Fibroblast of pulmonary artery (primary cell): ENCODE data around the gene SIPA1L3.

Source experiments
- DNase-seq: peaks from one replicate; pipeline ENCODE4 v3.0.0-alpha.2; 2010; ENCODE audit warnings: low read depth
- H3K4me3 ChIP-seq: replicated peaks from 2 replicates; pipeline ENCODE4 v1.5.1; 2011; ENCODE audit warnings: low read depth, mild to moderate bottlenecking, control low read depth, low read length, moderate library complexity
- TF ChIP-seq, protein P1 (sequence below): IDR thresholded peaks from 2 replicates; pipeline ENCODE4 v1.5.1; 2011; ENCODE audit warnings: mild to moderate bottlenecking, control low read depth, low read length, inconsistent platforms; ENCODE audit errors: missing control alignments

SIPA1L3 gene

DNA sequence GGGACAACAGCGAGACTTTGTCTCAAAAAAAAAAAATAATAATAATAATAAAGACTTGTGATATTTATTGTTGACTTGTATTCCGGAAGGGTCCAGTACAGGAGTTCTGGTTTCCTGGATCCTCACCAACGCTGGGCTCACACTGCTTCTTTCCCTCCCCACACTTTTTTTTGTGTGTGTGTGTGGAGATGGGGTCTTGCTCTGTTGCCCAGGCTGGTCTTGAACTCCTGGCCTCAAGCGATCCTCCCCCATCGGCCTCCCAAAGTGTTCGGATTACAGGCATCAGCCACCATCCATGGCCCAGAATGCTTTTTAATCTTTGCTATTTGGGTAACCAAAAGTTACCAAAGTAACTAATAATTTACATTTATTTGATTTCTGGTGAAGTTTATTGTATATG lies 39.1 kb downstream of the SIPA1L3 start:
- TF ChIP-seq, protein P1, sequence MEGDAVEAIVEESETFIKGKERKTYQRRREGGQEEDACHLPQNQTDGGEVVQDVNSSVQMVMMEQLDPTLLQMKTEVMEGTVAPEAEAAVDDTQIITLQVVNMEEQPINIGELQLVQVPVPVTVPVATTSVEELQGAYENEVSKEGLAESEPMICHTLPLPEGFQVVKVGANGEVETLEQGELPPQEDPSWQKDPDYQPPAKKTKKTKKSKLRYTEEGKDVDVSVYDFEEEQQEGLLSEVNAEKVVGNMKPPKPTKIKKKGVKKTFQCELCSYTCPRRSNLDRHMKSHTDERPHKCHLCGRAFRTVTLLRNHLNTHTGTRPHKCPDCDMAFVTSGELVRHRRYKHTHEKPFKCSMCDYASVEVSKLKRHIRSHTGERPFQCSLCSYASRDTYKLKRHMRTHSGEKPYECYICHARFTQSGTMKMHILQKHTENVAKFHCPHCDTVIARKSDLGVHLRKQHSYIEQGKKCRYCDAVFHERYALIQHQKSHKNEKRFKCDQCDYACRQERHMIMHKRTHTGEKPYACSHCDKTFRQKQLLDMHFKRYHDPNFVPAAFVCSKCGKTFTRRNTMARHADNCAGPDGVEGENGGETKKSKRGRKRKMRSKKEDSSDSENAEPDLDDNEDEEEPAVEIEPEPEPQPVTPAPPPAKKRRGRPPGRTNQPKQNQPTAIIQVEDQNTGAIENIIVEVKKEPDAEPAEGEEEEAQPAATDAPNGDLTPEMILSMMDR: no peak
- no peak for DNase-seq
- H3K4me3 ChIP-seq: no peak overlapping the region

DNA sequence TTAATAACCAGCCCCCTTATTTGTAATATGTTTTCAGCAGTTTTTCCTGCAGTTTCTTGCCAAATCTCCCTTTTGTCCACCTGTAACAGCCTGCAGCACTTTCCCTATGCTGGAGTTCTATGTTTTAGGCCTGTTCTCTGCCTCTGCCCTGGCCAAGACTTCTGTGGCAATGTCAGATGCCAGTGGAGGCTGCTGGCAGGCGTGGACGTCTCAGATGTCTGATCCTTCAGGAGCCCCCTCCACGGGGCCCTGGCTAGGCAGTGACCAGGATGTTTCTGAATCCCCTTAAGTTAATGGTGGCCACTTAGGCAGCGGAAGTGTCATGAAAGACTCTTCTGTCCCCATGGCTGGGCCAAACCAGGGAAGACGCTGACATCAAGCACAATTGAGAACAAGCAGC lies 40.8 kb downstream of the SIPA1L3 start:
- TF ChIP-seq, protein P1: no peak
- DNase-seq: no peak
- no peak overlapping the region for H3K4me3 ChIP-seq

DNA sequence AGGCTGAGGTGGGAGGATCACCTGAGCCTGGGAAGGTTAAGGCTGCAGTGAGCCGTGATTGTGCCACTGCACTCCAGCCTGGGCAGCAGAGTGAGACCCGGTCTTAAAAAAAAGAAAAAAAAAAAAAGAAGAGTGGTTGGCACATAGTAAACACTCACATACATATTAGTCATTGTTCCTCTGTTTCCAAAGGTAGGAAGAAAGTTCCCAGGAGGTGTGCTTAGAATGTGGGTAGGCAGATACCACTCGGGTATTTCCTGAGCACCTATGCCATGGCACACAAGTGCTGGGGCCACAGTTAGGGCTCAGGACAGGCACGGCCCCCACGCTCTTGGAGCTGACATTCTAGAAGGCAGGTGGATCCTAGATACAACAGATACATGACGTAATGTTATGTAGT lies 41.4 kb downstream of the SIPA1L3 start:
- DNase-seq: no peak
- TF ChIP-seq, protein P1: no peak
- H3K4me3 ChIP-seq: no peak overlapping the region

DNA sequence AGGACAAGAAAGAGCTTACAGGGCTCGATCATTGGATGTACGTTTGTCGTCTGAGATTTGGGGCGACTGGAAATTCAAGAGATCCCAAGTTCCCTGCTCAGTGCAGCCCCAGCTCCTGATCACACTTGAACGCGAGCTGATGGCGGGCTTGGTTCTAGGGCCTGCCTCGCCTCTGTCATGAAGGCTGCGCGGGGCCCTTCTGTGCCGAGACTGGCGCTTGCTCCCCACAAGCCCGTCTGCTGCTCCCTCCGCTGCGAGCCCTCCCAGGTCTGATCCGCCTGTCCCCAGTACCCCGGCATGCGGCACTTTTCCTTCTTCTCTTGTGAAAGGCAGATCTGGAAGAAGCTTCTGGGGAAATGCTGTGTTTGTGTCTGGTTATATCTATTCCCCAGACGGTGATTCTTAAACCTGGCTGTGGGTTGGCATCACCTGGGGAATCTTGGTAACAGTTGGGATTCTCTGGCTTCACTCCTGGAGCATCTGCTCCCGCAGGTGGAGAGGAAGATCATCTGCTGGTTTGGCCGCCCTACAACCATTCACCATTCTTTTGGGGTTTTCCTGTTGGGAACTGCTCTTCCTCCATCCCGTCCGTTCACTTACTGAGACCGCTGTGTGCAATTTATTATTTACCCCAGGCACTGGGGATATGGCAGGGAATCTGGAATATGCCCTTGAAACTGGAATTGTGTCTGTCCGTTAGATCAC lies 43.6 kb downstream of the SIPA1L3 start:
- DNase-seq: no peak

DNA sequence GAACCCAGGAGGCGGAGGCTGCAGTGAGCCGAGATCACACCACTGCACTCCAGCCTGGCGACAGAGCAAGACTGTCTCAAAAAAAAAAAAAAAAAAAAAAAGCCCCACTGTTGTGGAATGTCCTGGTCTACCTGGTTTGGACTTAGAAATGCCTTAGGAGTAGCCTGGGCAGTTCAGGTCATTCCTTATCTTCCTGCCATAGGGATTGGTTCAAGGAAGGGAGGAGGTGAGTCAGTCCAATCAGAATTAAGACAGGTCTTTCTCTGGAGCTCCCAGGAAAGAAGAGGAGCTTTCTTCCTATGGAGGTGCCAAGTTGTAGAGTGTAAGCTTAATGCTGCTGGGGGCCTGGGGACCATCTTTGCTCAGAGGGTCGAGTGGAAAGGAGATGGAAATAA lies 44.8 kb downstream of the SIPA1L3 start:
- no peak for DNase-seq
- TF ChIP-seq, protein P1: no peak
- H3K4me3 ChIP-seq: no peak overlapping the region

More for the DNA sequence above, 43.6 kb downstream of the SIPA1L3 start:
- TF ChIP-seq, protein P1: no peak
- H3K4me3 ChIP-seq: no peak overlapping the region

DNA sequence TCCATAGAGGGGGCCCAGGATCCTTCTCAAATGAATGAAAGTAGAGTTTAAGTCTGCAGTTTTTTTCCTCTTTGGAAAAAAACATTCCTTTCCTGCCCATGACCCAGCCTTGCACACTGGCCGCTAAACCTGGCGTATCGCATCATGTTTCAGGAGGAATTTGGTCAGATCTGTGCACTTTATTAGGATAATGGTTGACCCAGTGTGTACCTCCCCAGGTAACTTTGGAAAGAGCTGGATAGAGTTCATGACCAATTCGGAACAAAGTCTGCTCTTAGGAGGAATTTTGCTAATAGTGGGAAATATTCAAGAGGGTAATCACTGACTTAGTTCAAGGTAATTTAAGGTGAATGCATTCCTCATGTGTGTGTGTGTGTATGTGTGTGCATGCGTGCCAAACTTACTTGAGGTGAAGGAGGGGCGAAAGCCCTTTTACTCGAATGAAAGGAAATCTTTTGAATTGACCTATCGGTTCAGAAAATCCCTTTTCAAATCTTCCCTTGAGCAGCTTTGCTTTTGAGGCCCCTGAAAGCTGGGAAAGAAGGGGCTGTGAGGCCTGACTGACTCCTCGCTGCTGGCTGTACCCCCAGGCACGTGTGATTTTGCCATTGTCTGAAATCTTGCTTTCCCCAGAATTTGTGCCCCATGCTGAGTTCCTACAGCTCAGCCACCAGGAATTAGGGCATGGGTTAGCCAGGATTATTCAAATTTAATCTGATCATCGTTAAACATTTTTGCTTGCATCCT lies 46.3 kb downstream of the SIPA1L3 start:
- H3K4me3 ChIP-seq: no peak overlapping the region
- DNase-seq: no peak
- TF ChIP-seq, protein P1: no peak
